ENCODE measurements around the gene KRT16.
"Not testable (repeated sequence)": the region's sequence is repeated elsewhere in the genome, so short reads cannot be mapped to it uniquely, and the experiment has no call there.

The KRT16 gene

GRCh38 chr17:41647038-41647813 lies 34.7 kb upstream of the KRT16 start:
- no peaks in the 10 kb centered on the region for H3K27me3 ChIP-seq (ENCODE audit: insufficient read depth, poor library complexity, severe bottlenecking)
- H3K4me1 ChIP-seq (ENCODE audit: insufficient read depth, poor library complexity, severe bottlenecking): peaks cover 25% of the 10 kb centered on the region
- H3K9me3 ChIP-seq (ENCODE audit: severe bottlenecking): no peaks in the 10 kb centered on the region
- H3K36me3 ChIP-seq (ENCODE audit: low read depth): no peaks in the 10 kb centered on the region
- no peak for TF ChIP-seq CTCF (IDR thresholded peaks at IDR 0.05; ENCODE audit: poor library complexity, severe bottlenecking)
- no peak for ATAC-seq (ENCODE audit: low read depth)
- peak overlapping the region; percentile 99 for H3K27ac ChIP-seq (ENCODE audit: poor library complexity, severe bottlenecking)
- peak; percentile 51 for DNase-seq (ENCODE audit: low spot score)
- H3K4me3 ChIP-seq (ENCODE audit: severe bottlenecking): no peak overlapping the region

GRCh38 chr17:41642252-41643156 lies 29.9 kb upstream of the KRT16 start:
- no peak overlapping the region for H3K27ac ChIP-seq (ENCODE audit: poor library complexity, severe bottlenecking)
- H3K9me3 ChIP-seq (ENCODE audit: severe bottlenecking): no peaks in the 10 kb centered on the region
- H3K4me3 ChIP-seq (ENCODE audit: severe bottlenecking): no peak overlapping the region
- no peaks in the 10 kb centered on the region for H3K27me3 ChIP-seq (ENCODE audit: insufficient read depth, poor library complexity, severe bottlenecking)
- TF ChIP-seq CTCF (IDR thresholded peaks at IDR 0.05; ENCODE audit: poor library complexity, severe bottlenecking): no peak
- no peaks in the 10 kb centered on the region for H3K4me1 ChIP-seq (ENCODE audit: insufficient read depth, poor library complexity, severe bottlenecking)
- ATAC-seq (ENCODE audit: low read depth) (peak; percentile 47; the same call in 1 of the 3 replicates), DNase-seq (ENCODE audit: low spot score) (peak; percentile 22)
- H3K36me3 ChIP-seq (ENCODE audit: low read depth): no peaks in the 10 kb centered on the region

- not testable (repeated sequence) for H3K27me3 ChIP-seq (ENCODE audit: insufficient read depth, poor library complexity, severe bottlenecking); H3K9me3 ChIP-seq (ENCODE audit: severe bottlenecking); H3K4me1 ChIP-seq (ENCODE audit: insufficient read depth, poor library complexity, severe bottlenecking); H3K27ac ChIP-seq (ENCODE audit: poor library complexity, severe bottlenecking); ATAC-seq (ENCODE audit: low read depth); H3K4me3 ChIP-seq (ENCODE audit: severe bottlenecking); DNase-seq (ENCODE audit: low spot score); H3K36me3 ChIP-seq (ENCODE audit: low read depth)
Measured at GRCh38 chr17:41640596-41640995, 28.0 kb upstream of the KRT16 start.

- no peaks in the 10 kb centered on the region for H3K4me1 ChIP-seq (ENCODE audit: insufficient read depth, poor library complexity, severe bottlenecking)
- H3K9me3 ChIP-seq (ENCODE audit: severe bottlenecking): no peaks in the 10 kb centered on the region
- no peak overlapping the region for H3K27ac ChIP-seq (ENCODE audit: poor library complexity, severe bottlenecking)
- ATAC-seq (ENCODE audit: low read depth) (no peak), DNase-seq (ENCODE audit: low spot score) (no peak)
- H3K27me3 ChIP-seq (ENCODE audit: insufficient read depth, poor library complexity, severe bottlenecking): no peaks in the 10 kb centered on the region
- H3K36me3 ChIP-seq (ENCODE audit: low read depth): no peaks in the 10 kb centered on the region
- no peak for TF ChIP-seq CTCF (IDR thresholded peaks at IDR 0.05; ENCODE audit: poor library complexity, severe bottlenecking)
- H3K4me3 ChIP-seq (ENCODE audit: severe bottlenecking): no peak overlapping the region
Measured at GRCh38 chr17:41639492-41640473, 27.2 kb upstream of the KRT16 start.

GRCh38 chr17:41638941-41639340 lies 26.4 kb upstream of the KRT16 start:
- no peak overlapping the region for H3K27ac ChIP-seq (ENCODE audit: poor library complexity, severe bottlenecking)
- no peaks in the 10 kb centered on the region for H3K36me3 ChIP-seq (ENCODE audit: low read depth)
- TF ChIP-seq CTCF (IDR thresholded peaks at IDR 0.05; ENCODE audit: poor library complexity, severe bottlenecking): no peak

More at GRCh38 chr17:41638941-41639340, 26.4 kb upstream of the KRT16 start:
- Histone ChIP-seq H3K27me3 (ENCODE audit: insufficient read depth, poor library complexity, severe bottlenecking) (no peaks in the 10 kb centered on the region), H3K4me1 (ENCODE audit: insufficient read depth, poor library complexity, severe bottlenecking) (no peaks in the 10 kb centered on the region), H3K9me3 (ENCODE audit: severe bottlenecking) (no peaks in the 10 kb centered on the region), H3K4me3 (ENCODE audit: severe bottlenecking) (no peak overlapping the region)
- ATAC-seq (ENCODE audit: low read depth): no peak
- no peak for DNase-seq (ENCODE audit: low spot score)
